ENCODE data around the gene PRAC1.

GRCh38 chr17:48717367-48718226 is 4.7 kb downstream of the PRAC1 start:
- TF ChIP-seq POLR2A (IDR thresholded peaks at IDR 0.05) = no peak
- TF ChIP-seq CTCF (IDR thresholded peaks at IDR 0.05) = no peak
- no peak for TF ChIP-seq EP300 (IDR thresholded peaks at IDR 0.05)

Measured in tibial nerve (tissue), 4 donors.